Non-pigmented ciliary epithelial cell (primary cell): Measurements from ENCODE around the gene GATD1.
"Not testable (repeated sequence)": the region's sequence is repeated elsewhere in the genome, so short reads cannot be mapped to it uniquely, and the experiment has no call there.

Experiments used
- DNase-seq: peaks from one replicate; pipeline ENCODE4 v3.0.0-alpha.2; 2010; ENCODE audit warnings: low read depth

GATD1 gene

GRCh38 chr11:763073-763463 lies 14.2 kb downstream of the GATD1 start:
- DNase-seq, result no peak

- no peak for DNase-seq
These were observed 14.7 kb downstream of the GATD1 start for GRCh38 chr11:762421-763072.

DNA sequence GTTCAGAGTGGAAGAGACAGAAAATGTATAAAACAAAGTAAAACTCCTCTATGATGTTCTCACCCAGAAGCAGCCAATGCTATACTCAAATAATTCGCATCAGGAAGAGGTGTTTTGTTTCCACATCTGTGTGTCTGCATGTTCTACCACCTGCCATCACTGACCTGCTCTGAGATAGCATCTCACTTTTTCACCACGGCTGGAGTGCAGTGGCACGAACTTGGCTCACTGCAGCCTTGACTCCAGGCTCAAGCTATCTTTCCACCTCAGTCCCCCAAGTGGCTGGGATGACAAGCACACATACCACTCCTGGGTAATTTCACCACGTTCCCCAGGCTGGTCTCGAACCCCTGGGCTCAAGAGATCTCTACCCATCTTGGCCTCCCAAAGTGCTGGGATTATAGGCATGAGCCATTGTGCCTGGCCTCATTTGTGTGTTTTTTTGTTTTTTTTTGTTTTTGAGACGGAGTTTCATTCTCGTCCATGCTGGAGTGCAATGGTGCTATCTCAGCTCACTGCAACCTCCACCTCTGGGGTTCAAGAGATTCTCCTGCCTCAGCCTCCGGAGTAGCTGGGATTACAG lies 15.7 kb downstream of the GATD1 start:
- DNase-seq, result no peak

- no peak for DNase-seq
These were observed 17.1 kb downstream of the GATD1 start for GRCh38 chr11:760236-760635.

DNA sequence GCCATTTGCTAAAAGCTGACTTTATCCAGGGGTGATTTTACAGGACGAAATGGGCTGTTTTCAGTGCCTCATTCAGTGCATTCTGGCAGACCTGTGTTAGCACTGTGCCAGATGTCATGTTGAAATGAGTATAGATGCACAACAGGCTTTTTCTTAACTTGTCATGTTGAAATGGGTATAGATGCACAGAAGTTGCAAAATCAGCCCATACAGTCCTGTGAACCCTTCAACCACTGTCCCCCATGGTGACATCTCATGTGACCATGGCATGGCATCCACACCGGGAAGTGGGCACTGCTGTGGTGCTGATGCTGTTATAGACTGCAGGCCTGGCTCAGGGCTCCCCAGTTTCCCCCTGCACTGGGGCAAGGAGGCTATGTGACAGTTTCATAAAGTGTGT lies 27.6 kb downstream of the GATD1 start:
- no peak for DNase-seq

GRCh38 chr11:748007-748359 lies 29.3 kb downstream of the GATD1 start:
- DNase-seq, result no peak

DNA sequence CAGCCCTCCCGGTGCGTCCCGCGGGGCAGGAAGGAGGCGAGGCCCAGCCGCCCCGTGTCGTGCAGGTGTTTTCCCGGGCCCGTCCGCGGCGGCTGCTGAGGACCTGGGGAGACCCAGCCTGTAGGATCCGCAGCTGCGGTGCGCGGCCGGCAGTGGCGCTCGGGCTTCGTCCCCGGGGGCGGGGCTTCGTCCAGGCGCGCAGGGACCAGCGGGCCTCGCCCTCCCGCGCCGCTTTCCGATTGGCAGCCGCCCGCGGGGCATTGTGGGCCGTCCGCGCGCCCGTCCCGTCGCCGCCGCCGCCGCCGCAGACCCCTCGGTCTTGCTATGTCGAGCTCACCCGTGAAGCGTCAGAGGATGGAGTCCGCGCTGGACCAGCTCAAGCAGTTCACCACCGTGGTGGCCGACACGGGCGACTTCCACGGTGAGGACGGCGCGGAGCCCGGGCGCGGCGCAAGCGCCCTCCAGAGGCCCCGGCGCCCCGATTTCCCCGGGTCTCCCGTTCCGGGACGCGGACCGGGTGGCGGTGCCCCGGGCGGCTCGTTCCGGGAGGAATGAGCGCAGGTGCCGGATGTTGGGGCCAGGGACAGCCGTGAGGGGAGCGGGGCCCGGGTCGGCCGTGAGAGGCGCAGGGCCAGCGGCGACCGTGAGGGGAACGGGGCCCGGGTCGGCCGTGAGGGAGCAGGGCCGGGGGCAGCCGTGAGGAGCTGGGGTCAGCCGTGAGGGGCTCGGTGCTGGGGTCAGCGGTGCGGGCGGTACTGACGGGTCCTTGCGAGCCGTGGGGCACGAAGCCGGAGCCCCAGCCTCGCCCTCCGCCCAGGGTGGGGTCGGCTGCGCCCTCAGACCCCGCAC lies 29.9 kb downstream of the GATD1 start, which contains the start of gene TALDO1:
TSS of gene TALDO1 (plus strand) at position 307 of the 849 bp plus-strand sequence. CDS start at position 325, 18 bp downstream.
- no peak for DNase-seq

GRCh38 chr11:746289-747157 lies 30.8 kb downstream of the GATD1 start:
- DNase-seq, result no peak

GRCh38 chr11:745428-745827 lies 31.9 kb downstream of the GATD1 start:
- no peak for DNase-seq

DNA sequence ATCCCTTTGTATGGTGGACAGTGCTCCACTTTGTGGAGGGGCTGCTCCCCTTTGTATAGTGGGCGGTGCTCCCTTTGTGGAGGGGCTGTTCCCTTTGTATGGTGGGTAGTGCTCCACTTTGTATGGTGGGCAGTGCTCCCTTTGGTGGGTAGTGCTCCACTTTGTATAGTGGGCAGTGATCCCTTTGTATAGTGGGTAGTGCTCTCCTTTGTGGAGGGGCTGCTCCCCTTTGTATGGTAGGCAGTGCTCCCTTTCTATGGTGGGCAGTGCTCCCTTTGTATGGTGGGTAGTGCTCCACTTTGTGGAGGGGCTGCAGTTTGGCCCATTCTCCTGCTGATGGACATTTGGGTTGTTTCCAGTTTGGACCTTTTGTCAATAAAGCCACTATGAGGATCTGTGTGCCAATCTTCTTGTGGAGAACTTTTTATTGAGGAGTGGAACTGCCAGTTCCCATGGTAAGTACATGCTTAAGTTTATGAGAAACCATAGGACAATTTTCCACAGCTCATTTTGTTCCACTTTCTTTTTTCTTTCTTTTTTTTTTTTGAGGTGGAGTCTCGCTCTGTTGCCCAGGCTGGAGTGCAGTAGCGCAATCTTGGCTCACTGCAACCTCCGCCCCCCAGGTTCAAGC lies 34.6 kb downstream of the GATD1 start:
- DNase-seq, result no peak

DNA sequence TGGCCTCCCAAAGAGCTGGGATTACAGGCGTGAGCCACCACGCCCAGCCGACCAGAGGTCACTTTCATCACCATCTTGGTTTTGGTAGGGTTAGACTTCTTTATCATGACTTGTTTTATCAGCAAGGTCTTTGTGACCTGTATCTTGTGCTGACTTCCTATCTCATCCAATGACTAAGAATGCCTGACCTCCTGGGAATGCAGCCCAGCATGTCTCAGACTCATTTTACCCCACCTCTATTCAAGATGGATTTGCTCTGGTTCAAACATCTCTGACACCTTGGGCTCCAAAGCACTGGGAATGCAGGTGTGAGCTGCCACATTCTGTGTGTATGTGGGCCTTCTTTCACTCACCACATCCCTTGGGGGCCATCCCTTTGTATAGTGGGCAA lies 35.1 kb downstream of the GATD1 start:
- no peak for DNase-seq

DNA sequence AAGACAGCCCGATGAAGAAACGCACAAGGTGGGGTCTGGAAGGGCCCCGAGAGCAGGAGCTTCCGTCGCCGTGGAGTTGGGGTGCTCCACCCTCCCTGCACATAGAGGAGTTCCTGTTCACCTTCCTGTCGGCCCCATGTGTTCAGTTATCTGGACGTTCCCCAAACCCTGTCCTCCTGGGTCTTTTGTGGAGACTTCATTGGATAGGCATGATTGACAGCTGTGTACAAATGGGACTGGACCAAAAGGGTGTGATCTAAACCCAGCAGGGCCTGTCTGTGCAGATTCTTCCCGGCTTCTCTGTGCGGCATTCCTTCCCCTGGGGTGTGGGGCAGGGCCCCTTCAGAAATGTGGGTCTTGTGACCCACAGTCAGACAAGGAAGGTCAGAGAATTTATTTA lies 39.4 kb downstream of the GATD1 start:
- not testable (repeated sequence) for DNase-seq

- no peak for DNase-seq
These were observed 39.9 kb downstream of the GATD1 start for GRCh38 chr11:737366-737765.

- DNase-seq, result not testable (repeated sequence)
These were observed 42.7 kb downstream of the GATD1 start for GRCh38 chr11:734541-734940.

- no peak for DNase-seq
These were observed 44.2 kb downstream of the GATD1 start for GRCh38 chr11:733072-733471.

DNA sequence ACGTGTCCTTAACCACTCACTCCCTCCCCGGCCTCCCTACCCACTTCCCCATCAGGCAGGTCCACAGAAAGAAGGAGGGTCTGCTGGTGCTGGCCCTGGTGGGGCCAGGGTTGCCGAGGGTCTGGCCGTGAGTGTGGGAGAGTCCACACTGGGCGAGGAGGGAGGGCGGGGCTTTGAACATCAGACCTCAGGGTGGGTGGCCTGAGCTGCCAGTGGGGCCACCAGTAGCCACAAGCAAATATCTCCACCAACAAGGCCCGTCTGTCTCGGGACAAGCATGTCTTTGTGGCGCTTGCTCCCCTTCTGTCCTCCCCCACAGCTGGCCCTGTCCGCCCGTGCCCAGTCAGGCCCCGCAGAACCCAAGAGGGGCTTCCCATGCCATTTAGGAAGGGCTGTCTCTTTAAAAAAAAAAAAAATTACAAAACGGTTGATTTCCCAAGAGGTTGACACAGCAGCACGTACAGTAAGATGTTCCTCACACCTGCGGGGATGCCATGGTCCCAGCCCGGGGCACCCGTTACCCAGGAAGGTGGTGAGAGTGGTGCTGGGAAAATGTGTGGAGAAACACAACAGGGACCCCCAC lies 47.7 kb downstream of the GATD1 start:
- no peak for DNase-seq

DNA sequence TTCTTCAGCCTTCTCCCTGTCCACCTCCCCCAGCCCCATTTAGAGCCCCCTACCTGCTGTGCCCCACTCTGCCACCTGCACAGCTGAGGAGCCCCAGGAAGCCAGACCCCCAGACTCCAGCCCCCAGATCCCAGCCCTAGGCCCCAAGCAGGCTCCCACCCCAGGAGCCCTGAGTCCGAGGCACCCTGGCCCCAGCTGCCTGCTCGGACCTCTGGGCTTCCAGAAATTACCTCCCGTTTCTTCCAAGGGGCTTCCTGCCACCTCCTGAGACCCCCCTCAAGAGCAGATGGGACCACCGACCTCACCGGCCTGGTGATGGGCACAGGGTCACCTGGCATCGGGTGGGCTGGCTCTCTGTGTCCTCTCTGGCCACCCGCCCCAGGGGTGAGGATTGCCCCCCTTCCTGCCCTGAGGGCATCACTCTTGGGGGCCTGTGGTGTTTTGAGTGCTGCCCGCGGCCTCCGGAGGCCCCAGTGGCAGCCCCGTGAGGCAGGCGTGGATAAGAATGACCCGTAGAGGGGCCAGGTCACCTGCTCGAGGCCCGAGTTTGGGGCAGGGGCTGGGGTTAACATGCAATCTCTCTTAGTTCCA lies 48.3 kb downstream of the GATD1 start:
- DNase-seq, result no peak

GRCh38 chr11:727859-728748 lies 49.2 kb downstream of the GATD1 start:
- DNase-seq, result no peak

GRCh38 chr11:727281-727701 lies 50.0 kb downstream of the GATD1 start:
- no peak for DNase-seq
